Stomach (tissue), 9 donors: ENCODE results near the gene NETO2. TPM values are rescaled to one million over a fixed set of nuclear protein-coding genes. Genes with fewer than 3 reads are reported as not detected.
"Not testable (repeated sequence)": the region's sequence is repeated elsewhere in the genome, so short reads cannot be mapped to it uniquely, and the experiment has no call there.

Source experiments
- DNase-seq, 2 donors: peaks; one replicate each; pipeline versions ENCODE4 v3.0.0 to v3.0.0-alpha.2; 2013 to 2019
- H3K27ac ChIP-seq, 5 donors: fragments of 200-600 bp in 4 of 5; sonication (generic) in 4 of 5; one replicate each; pipeline ENCODE4 v1.5.1; 2013 to 2019; ENCODE audit warnings: mild to moderate bottlenecking in 1 of 5, moderate library complexity in 1 of 5
- H3K27me3 ChIP-seq, 3 donors: fragments of 200-600 bp; sonication (generic); one replicate each; pipeline ENCODE4 v1.5.1; 2017 to 2019; ENCODE audit warnings: mixed run types in 1 of 3
- H3K36me3 ChIP-seq, 4 donors: fragments of 200-600 bp; sonication (generic); 1 replicate in 3 of 4; 2 replicates in 1 of 4; pipeline ENCODE4 v1.5.1; 2016 to 2019
- H3K4me1 ChIP-seq, 4 donors: fragments of 200-600 bp; sonication (generic); one replicate each; pipeline ENCODE4 v1.5.1; 2016 to 2019
- H3K4me3 ChIP-seq, 4 donors: fragments of 200-600 bp; sonication (generic) in 3 of 4; one replicate each; pipeline ENCODE4 v1.5.1; 2016 to 2019; ENCODE audit warnings: mild to moderate bottlenecking in 1 of 4
- H3K9me3 ChIP-seq, 4 donors: fragments of 200-600 bp; sonication (generic); one replicate each; pipeline ENCODE4 v1.5.1; 2016 to 2019
- EP300 ChIP-seq: sonication (generic); formaldehyde crosslinking; IDR thresholded peaks from one replicate; pipeline ENCODE4 v1.6.1; 2017; ENCODE audit warnings: antibody characterized with exemption
- POLR2A ChIP-seq, 4 donors: fragments of 450-650 bp; IDR thresholded peaks; one replicate each; pipeline ENCODE4 v1.6.1; 2016; ENCODE audit warnings: antibody characterized with exemption in 4 of 4, control low read depth in 2 of 4, mild to moderate bottlenecking in 1 of 4, moderate library complexity in 1 of 4
- POLR2AphosphoS5 ChIP-seq, 3 donors: sonication (generic); formaldehyde crosslinking; IDR thresholded peaks; one replicate each; pipeline ENCODE4 v1.6.1; 2016; ENCODE audit warnings: antibody characterized with exemption in 3 of 3
- WGBS, 5 donors: extraction: QIAGEN DNeasy Blood & Tissue Kit in 3 of 5; methylation state at CpG; one replicate each; pipeline versions ENCODE4 v1.1.5 to v1.1.7; 2013 to 2018; 5-methylcytosine and 5-hydroxymethylcytosine counted together
- intact Hi-C: fragments of 100-400 bp; cut with DNase I; formaldehyde crosslinking; loops from one replicate; pipeline ENCODE4 v1.15.1; 2023; ENCODE audit warnings: low total_unique reads
- polyA plus RNA-seq, 3 donors: library from polyadenylated mRNA; stranded (reverse); fragments of 200-250 nt; gene quantifications; one replicate each; pipeline ENCODE4 v1.2.3, GENCODE V29; 2013
- total RNA-seq, 5 donors: library from RNA; depleted of rRNA; stranded (reverse); fragments of >200 nt; gene quantifications; one replicate each; pipeline versions ENCODE4 v1.1.0 to v1.2.3, GENCODE V29; 2014 to 2016
- TF ChIP-seq, protein P1 (sequence below), 7 experiments: fragments of 450-650 bp in 4 of 7; fragments of 200-600 bp in 3 of 7; sonication (generic) in 3 of 7; IDR thresholded peaks; one replicate each; pipeline ENCODE4 v1.5.1; 2016 to 2019; ENCODE audit warnings: antibody characterized with exemption in 7 of 7, control low read depth in 2 of 7, mild to moderate bottlenecking in 1 of 7
- donor health status: healthy with polysubstance abuse.
- donor health status: Bipolar disorder and iron deficiency.
- donor health status: healthy.

NETO2 gene
- total and polyA plus RNA-seq, 8 donors = 0.45 to 9.3 (median 2.2) TPM; not detected in 1

DNA sequence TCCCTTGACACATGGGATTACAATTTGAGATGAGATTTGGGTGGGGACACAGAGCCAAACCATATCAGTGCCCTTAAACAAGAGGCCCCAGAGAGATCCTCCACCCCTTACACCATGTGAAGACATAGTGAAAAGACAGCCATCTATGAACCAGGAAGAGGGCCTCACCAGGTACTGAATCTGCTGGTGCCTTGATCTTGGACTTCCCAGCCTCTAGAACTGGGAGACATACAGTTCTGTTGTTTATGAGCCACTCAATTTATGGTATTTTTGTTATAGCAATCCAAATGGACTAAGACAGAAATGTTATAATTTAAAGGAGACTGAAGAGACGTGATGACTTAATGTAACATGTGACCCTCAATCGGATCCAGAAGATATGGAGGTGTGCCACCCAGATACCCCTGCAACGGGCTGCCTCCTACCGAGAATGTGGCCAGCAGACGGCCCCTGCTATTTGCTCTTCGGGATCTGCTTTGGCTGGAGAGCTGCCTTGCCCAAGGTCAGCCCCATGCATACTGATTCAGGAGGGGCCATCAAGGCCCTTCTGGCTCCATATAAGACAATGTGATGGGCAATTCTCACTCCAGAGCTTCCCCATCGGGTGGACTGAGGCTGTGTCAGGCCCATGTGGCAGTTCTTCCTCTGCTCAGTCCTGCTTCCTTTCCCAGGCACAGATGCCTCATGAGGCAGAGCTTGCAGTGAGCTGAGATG, 80.6 kb downstream of the NETO2 start:
- Histone ChIP-seq H3K27ac (no peak overlapping the region), H3K4me1 (no peaks in the 10 kb centered on the region), H3K36me3 (no peaks in the 10 kb centered on the region), H3K4me3 (no peak overlapping the region), H3K9me3 (no peaks in the 10 kb centered on the region), H3K27me3 (no peaks in the 10 kb centered on the region)
- no peak for DNase-seq
- WGBS, 5 donors = 86 to 97% (median 94%) methylated on average over 7 of the region's 7 CpGs
- intact Hi-C loops = no loop called here
- TF ChIP-seq POLR2A (IDR thresholded peaks at IDR 0.05) = no peak
- no peak for TF ChIP-seq POLR2AphosphoS5 (IDR thresholded peaks at IDR 0.05)
- no peak for TF ChIP-seq EP300
- TF ChIP-seq, protein P1, sequence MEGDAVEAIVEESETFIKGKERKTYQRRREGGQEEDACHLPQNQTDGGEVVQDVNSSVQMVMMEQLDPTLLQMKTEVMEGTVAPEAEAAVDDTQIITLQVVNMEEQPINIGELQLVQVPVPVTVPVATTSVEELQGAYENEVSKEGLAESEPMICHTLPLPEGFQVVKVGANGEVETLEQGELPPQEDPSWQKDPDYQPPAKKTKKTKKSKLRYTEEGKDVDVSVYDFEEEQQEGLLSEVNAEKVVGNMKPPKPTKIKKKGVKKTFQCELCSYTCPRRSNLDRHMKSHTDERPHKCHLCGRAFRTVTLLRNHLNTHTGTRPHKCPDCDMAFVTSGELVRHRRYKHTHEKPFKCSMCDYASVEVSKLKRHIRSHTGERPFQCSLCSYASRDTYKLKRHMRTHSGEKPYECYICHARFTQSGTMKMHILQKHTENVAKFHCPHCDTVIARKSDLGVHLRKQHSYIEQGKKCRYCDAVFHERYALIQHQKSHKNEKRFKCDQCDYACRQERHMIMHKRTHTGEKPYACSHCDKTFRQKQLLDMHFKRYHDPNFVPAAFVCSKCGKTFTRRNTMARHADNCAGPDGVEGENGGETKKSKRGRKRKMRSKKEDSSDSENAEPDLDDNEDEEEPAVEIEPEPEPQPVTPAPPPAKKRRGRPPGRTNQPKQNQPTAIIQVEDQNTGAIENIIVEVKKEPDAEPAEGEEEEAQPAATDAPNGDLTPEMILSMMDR (IDR thresholded peaks at IDR 0.05) = no peak

DNA sequence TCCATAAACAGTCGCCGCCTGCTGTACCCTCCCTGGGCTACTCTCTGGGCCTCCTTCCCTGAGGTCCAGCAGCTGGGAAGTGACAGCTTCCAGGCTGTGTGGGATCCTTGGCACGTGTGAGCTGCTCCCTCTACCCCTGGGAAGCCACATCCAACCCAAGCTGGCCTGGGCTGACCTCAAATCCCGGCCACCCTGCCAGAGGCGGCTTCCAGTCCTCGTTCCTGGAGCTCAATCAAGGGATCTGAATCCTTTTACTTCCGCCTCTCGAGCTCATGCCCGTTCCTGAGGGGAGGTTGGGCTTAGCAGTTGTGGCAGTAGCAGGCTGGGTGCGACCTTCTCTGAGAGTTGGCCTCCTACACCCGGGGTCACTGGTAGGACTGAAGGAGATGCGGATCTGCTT, 82.5 kb downstream of the NETO2 start:
- 79 to 85% (median 82%) methylated on average over 12 of the region's 12 CpGs for WGBS, 5 donors
- Histone ChIP-seq H3K27me3 (no peaks in the 10 kb centered on the region), H3K4me3 (no peak overlapping the region), H3K27ac (no peak overlapping the region), H3K36me3 (no peaks in the 10 kb centered on the region), H3K4me1 (no peaks in the 10 kb centered on the region), H3K9me3 (no peaks in the 10 kb centered on the region)
- TF ChIP-seq, protein P1 (IDR thresholded peaks at IDR 0.05) = no peak
- TF ChIP-seq EP300 (no peak), POLR2AphosphoS5 (IDR thresholded peaks at IDR 0.05) (no peak), POLR2A (IDR thresholded peaks at IDR 0.05) (no peak)
- intact Hi-C loops = no loop called here
- no peak for DNase-seq

DNA sequence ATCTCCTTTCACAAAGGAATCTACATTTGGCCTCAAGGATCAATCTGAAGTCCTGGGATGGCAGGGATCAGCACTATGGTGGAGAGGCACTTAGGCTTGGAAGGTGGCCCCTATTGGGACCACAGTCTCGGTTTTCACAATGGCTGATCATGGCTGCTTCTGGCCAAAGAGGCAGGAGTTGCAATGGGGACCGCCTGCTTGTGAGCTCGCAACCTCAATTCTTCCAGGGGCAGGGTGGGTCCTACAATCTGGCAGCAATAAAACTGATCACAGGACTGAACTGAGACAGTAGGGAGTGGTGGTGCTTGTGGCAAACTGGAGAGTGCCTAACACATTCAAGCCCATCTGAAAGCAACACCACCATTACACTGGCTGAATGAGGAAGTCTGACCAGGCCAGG, 83.1 kb downstream of the NETO2 start:
- TF ChIP-seq EP300 = no peak
- TF ChIP-seq, protein P1 (IDR thresholded peaks at IDR 0.05) = no peak
- no peak for TF ChIP-seq POLR2A (IDR thresholded peaks at IDR 0.05)
- no peak for TF ChIP-seq POLR2AphosphoS5 (IDR thresholded peaks at IDR 0.05)
- 87 to 96% (median 93%) methylated on average over 3 of the region's 3 CpGs for WGBS, 5 donors
- H3K4me1 ChIP-seq = no peaks in the 10 kb centered on the region
- no peaks in the 10 kb centered on the region for H3K27me3 ChIP-seq
- H3K36me3 ChIP-seq = no peaks in the 10 kb centered on the region
- no peak overlapping the region for H3K4me3 ChIP-seq
- no peak overlapping the region for H3K27ac ChIP-seq
- intact Hi-C loops = no loop called here
- no peak for DNase-seq
- no peaks in the 10 kb centered on the region for H3K9me3 ChIP-seq

DNA sequence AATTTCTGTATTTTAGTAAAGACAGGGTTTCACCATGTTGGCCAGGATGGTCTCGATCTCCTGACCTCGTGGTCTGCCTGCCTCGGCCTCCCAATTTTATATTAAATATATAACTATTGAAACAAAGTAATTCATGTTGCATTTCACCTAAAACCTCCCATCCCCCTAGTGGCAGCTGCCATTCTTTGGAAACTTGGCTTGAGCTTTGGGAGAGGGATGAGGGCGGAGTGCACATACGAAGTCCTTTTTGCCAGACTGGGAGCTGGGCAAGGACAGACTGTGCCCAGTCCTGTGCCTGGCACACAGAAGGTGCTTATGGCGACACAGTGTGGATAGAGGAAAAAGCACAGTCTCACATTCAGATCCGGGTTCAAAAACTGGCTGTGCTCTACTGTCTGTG, 83.8 kb downstream of the NETO2 start:
- H3K4me3 ChIP-seq = no peak overlapping the region
- 88 to 92% (median 91%) methylated on average over 7 of the region's 7 CpGs for WGBS, 5 donors
- TF ChIP-seq EP300 (no peak), POLR2AphosphoS5 (IDR thresholded peaks at IDR 0.05) (no peak), POLR2A (IDR thresholded peaks at IDR 0.05) (no peak)
- TF ChIP-seq, protein P1 (IDR thresholded peaks at IDR 0.05) = no peak
- intact Hi-C loops = no loop called here
- no peaks in the 10 kb centered on the region for H3K4me1 ChIP-seq
- no peak for DNase-seq
- H3K9me3 ChIP-seq = no peaks in the 10 kb centered on the region
- H3K27me3 ChIP-seq = no peaks in the 10 kb centered on the region
- no peak overlapping the region for H3K27ac ChIP-seq
- no peaks in the 10 kb centered on the region for H3K36me3 ChIP-seq

DNA sequence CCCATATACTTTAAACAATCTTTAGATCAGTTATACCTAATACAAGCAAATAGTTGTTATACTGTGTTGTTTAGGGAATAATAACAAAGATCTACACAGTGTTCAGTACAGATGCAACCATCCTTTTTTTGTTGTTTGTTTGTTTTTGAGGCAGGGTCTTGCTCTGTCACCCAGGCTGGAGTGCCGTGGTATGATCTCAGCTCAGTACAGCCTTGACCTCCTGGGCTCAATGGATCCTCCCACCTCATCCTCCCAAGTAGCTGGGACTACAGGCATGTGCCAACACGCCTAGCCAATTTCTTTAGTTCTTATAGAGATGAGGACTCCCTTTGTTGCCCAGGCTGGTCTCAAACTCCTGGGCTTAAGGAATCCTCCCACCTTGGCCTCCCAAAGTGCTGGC, 84.6 kb downstream of the NETO2 start:
- intact Hi-C loops, H3K36me3 ChIP-seq, H3K4me3 ChIP-seq, H3K4me1 ChIP-seq, H3K27me3 ChIP-seq, H3K27ac ChIP-seq, H3K9me3 ChIP-seq, DNase-seq: not testable (repeated sequence)
- whole genome bisulfite sequencing, 5 donors = 66 to 75% (median 71%) methylated on average over 2 of the region's 2 CpGs
